MM.1S (cell line): ENCODE results near the gene CAB39.

Source experiments
- DNase-seq: peaks from one replicate; pipeline ENCODE4 v3.0.0-alpha.2; 2015
- H2AFZ ChIP-seq: fragments of 300-600 bp; sonication (generic); 2 replicates; pipeline ENCODE4 v1.6.0; 2016; ENCODE audit warnings: antibody characterized with exemption, low read length
- H3F3A ChIP-seq: fragments of 300-600 bp; sonication (generic); 2 replicates; pipeline ENCODE4 v1.6.1; 2016; ENCODE audit warnings: mild to moderate bottlenecking, antibody characterized with exemption, low read length, moderate library complexity, mixed read lengths; ENCODE audit not compliant: insufficient read depth
- H3K27ac ChIP-seq: fragments of 300-600 bp; sonication (generic); 2 replicates; pipeline ENCODE4 v1.5.1; 2016; ENCODE audit warnings: mild to moderate bottlenecking, low read length
- H3K27me3 ChIP-seq: fragments of 300-600 bp; sonication (generic); replicated peaks from 2 replicates; pipeline ENCODE4 v1.6.0; 2016; ENCODE audit warnings: low read length; ENCODE audit not compliant: insufficient read depth
- H3K36me3 ChIP-seq: fragments of 300-600 bp; sonication (generic); replicated peaks from 2 replicates; pipeline ENCODE4 v1.6.1; 2016; ENCODE audit warnings: mild to moderate bottlenecking, low read length, mixed read lengths; ENCODE audit not compliant: insufficient read depth
- H3K4me1 ChIP-seq: fragments of 300-600 bp; sonication (generic); 2 replicates; pipeline ENCODE4 v1.6.1; 2016; ENCODE audit warnings: low read length, mixed read lengths
- H3K4me2 ChIP-seq: fragments of 300-600 bp; sonication (generic); 2 replicates; pipeline ENCODE4 v1.6.0; 2016; ENCODE audit warnings: low read depth, low read length
- H3K4me3 ChIP-seq: fragments of 300-600 bp; sonication (generic); 2 replicates; pipeline ENCODE4 v1.5.1; 2016; ENCODE audit warnings: low read length, mixed read lengths
- H3K79me2 ChIP-seq: fragments of 300-600 bp; sonication (generic); 2 replicates; pipeline ENCODE4 v1.6.1; 2016; ENCODE audit warnings: mixed run types, low read length, mixed read lengths
- H3K9ac ChIP-seq: fragments of 300-600 bp; sonication (generic); 2 replicates; pipeline ENCODE4 v1.6.1; 2016; ENCODE audit warnings: low read length, mixed read lengths
- H3K9me2 ChIP-seq: fragments of 300-600 bp; sonication (generic); replicated peaks from 2 replicates; pipeline ENCODE4 v1.6.1; 2016; ENCODE audit warnings: mild to moderate bottlenecking, low read length, mixed read lengths; ENCODE audit not compliant: insufficient read depth
- H3K9me3 ChIP-seq: fragments of 300-600 bp; sonication (generic); replicated peaks from 2 replicates; pipeline ENCODE4 v1.6.1; 2016; ENCODE audit warnings: mild to moderate bottlenecking, low read length, mixed read lengths; ENCODE audit not compliant: insufficient read depth
- H4K20me1 ChIP-seq: fragments of 300-600 bp; sonication (generic); 2 replicates; pipeline ENCODE4 v1.6.1; 2016; ENCODE audit warnings: mild to moderate bottlenecking, low read length, moderate library complexity, mixed read lengths; ENCODE audit not compliant: insufficient read depth
- EZH2 ChIP-seq: fragments of 300-600 bp; sonication (generic); optimal IDR thresholded peaks from 2 replicates; pipeline ENCODE3; 2017; ENCODE audit warnings: low read depth, mild to moderate bottlenecking, antibody characterized with exemption, low read length, mixed read lengths
- EZH2phosphoT487 ChIP-seq: fragments of 300-600 bp; sonication (generic); IDR thresholded peaks from 2 replicates; pipeline ENCODE4 v1.6.1; 2018; ENCODE audit warnings: antibody characterized with exemption, low read length
- TF ChIP-seq, protein P1 (sequence below): fragments of 300-600 bp; sonication (generic); IDR thresholded peaks from 2 replicates; pipeline ENCODE4 v1.5.1; 2016; ENCODE audit warnings: antibody characterized with exemption, low read length, mixed read lengths

The CAB39 gene

GRCh38 chr2:230816735-230817134, 104.1 kb downstream of the CAB39 start:
- Histone ChIP-seq H3K4me3 (no peak overlapping the region), H3K9me2 (no peaks in the 10 kb centered on the region), H3K9me3 (no peaks in the 10 kb centered on the region), H2AFZ (no peak overlapping the region), H3K9ac (no peak overlapping the region), H3K27ac (no peak overlapping the region), H3F3A (no peaks in the 10 kb centered on the region), H3K36me3 (peaks cover 2% of the 10 kb centered on the region; the same call in 1 of the 2 replicates), H3K4me2 (no peak overlapping the region), H4K20me1 (no peaks in the 10 kb centered on the region), H3K27me3 (no peaks in the 10 kb centered on the region), H3K79me2 (no peaks in the 10 kb centered on the region), H3K4me1 (no peaks in the 10 kb centered on the region)
- DNase-seq = no peak
- TF ChIP-seq EZH2 = no peak
- TF ChIP-seq, protein P1, sequence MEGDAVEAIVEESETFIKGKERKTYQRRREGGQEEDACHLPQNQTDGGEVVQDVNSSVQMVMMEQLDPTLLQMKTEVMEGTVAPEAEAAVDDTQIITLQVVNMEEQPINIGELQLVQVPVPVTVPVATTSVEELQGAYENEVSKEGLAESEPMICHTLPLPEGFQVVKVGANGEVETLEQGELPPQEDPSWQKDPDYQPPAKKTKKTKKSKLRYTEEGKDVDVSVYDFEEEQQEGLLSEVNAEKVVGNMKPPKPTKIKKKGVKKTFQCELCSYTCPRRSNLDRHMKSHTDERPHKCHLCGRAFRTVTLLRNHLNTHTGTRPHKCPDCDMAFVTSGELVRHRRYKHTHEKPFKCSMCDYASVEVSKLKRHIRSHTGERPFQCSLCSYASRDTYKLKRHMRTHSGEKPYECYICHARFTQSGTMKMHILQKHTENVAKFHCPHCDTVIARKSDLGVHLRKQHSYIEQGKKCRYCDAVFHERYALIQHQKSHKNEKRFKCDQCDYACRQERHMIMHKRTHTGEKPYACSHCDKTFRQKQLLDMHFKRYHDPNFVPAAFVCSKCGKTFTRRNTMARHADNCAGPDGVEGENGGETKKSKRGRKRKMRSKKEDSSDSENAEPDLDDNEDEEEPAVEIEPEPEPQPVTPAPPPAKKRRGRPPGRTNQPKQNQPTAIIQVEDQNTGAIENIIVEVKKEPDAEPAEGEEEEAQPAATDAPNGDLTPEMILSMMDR = no peak
- TF ChIP-seq EZH2phosphoT487 = no peak

- H3K4me2 ChIP-seq = no peak overlapping the region
- H3K27me3 ChIP-seq = no peaks in the 10 kb centered on the region
- DNase-seq = no peak
- H3F3A ChIP-seq = no peaks in the 10 kb centered on the region
- H3K9ac ChIP-seq = no peak overlapping the region
- no peaks in the 10 kb centered on the region for H3K9me3 ChIP-seq
- no peak overlapping the region for H2AFZ ChIP-seq
- H3K79me2 ChIP-seq = no peaks in the 10 kb centered on the region
- no peak overlapping the region for H3K4me3 ChIP-seq
- H4K20me1 ChIP-seq = no peaks in the 10 kb centered on the region
- H3K9me2 ChIP-seq = no peaks in the 10 kb centered on the region
- H3K27ac ChIP-seq = no peak overlapping the region
- no peaks in the 10 kb centered on the region for H3K36me3 ChIP-seq
- no peaks in the 10 kb centered on the region for H3K4me1 ChIP-seq
- TF ChIP-seq EZH2phosphoT487 (no peak), EZH2 (no peak)
- TF ChIP-seq, protein P1 = no peak
Observed at GRCh38 chr2:230819433-230819832, 106.8 kb downstream of the CAB39 start.

DNA sequence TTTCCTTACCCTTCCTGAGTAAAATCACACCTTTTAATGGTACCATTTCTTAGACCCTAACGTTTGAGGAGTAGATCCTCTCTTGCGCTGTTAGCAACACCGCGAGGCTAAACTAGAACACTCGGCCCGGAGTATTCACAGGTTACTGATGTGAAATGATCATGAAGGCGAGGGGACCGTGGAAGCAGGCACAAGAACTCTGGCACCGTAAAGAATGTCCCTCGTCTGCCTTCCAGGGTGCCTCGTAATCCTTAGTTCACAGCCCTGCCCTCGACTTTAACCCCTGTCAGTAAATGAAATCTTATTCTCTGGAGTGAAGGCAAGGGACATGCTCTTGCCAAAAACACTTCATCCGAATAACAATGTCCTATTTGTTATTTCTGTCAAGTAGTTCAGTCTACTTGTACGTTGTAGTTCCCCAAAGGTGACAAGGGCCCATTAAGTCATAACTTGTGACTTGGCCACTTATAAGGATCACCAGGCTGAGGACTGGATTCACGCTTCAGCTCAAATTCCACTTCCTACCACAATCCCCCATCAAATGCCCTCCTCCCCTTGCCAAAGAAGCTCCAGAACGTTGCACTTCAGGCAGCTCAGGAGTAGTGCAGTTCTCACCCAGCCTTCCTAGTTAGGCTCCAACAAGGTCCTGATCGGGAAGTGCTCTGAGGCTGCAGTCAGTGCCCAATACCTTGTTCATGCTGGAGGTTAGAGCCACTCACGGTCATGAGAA, 108.8 kb downstream of the CAB39 start:
- H3K79me2 ChIP-seq = no peaks in the 10 kb centered on the region
- H3K4me2 ChIP-seq = no peak overlapping the region
- no peaks in the 10 kb centered on the region for H3K4me1 ChIP-seq
- H2AFZ ChIP-seq = no peak overlapping the region
- H3K4me3 ChIP-seq = no peak overlapping the region
- no peaks in the 10 kb centered on the region for H3K9me2 ChIP-seq
- H3K36me3 ChIP-seq = no peaks in the 10 kb centered on the region
- H3K27ac ChIP-seq = no peak overlapping the region
- H4K20me1 ChIP-seq = no peaks in the 10 kb centered on the region
- TF ChIP-seq EZH2 = no peak
- TF ChIP-seq, protein P1 = no peak
- no peak for TF ChIP-seq EZH2phosphoT487
- no peaks in the 10 kb centered on the region for H3K27me3 ChIP-seq
- H3K9me3 ChIP-seq = no peaks in the 10 kb centered on the region
- DNase-seq = no peak
- no peaks in the 10 kb centered on the region for H3F3A ChIP-seq
- H3K9ac ChIP-seq = no peak overlapping the region
